A673 (cell line): ENCODE data around the gene RBM20.

Experiments
- CTCF ChIP-seq: fragments of 300-800, 200-600 bp; sonication (generic); conservative IDR thresholded peaks from 2 replicates; pipeline ENCODE4 v1.5.1; 2017; ENCODE audit warnings: low read depth, mild to moderate bottlenecking, antibody characterized with exemption, low read length, moderate library complexity, mixed read lengths
- EZH2 ChIP-seq: fragments of 200-600 bp; sonication (generic); IDR thresholded peaks from 2 replicates; pipeline ENCODE4 v1.6.1; 2017; ENCODE audit warnings: borderline replicate concordance, low read depth, mild to moderate bottlenecking, mixed read lengths, antibody characterized with exemption, low read length; ENCODE audit not compliant: poor library complexity, severe bottlenecking

GRCh38 chr10:110667620-110668343 lies 23.6 kb downstream of the RBM20 start:
- TF ChIP-seq CTCF, result no peak
- TF ChIP-seq EZH2, result no peak
